Colonic mucosa (tissue), 4 donors: ENCODE data around the gene PYGO2. TPM values are rescaled to one million over a fixed set of nuclear protein-coding genes. Genes with fewer than 3 reads are reported as not detected.

Experiments
- DNase-seq: peaks from one replicate; pipeline ENCODE4 v3.0.0-alpha.2; 2020
- H3K27ac ChIP-seq: fragments of 200-600 bp; one replicate; pipeline ENCODE4 v1.8.0; 2021
- H3K27me3 ChIP-seq: fragments of 200-600 bp; one replicate; pipeline ENCODE4 v1.8.0; 2021
- H3K36me3 ChIP-seq: fragments of 200-600 bp; one replicate; pipeline ENCODE4 v1.8.0; 2021
- H3K4me1 ChIP-seq: fragments of 200-600 bp; one replicate; pipeline ENCODE4 v1.8.0; 2021; ENCODE audit warnings: mild to moderate bottlenecking
- H3K4me3 ChIP-seq: fragments of 200-600 bp; one replicate; pipeline ENCODE4 v1.8.0; 2021
- H3K9ac ChIP-seq, 2 donors: one replicate each; pipeline ENCODE4 v1.7.0; 2013; ENCODE audit warnings: control low read depth in 2 of 2, low read depth in 2 of 2, low read length in 2 of 2
- H3K9me3 ChIP-seq: fragments of 200-600 bp; one replicate; pipeline ENCODE4 v1.8.0; 2021
- intact Hi-C: fragments of 100-400 bp; cut with DNase I; formaldehyde crosslinking; loops from one replicate; pipeline ENCODE4 v1.14.1; 2022
- total RNA-seq, 2 donors: library from RNA; stranded (reverse); fragmentation: NEBNext Ultra II Directional in 1 of 2; extraction: Animal tissue kit (Norgen Biotek cat#: 25700) in 1 of 2; gene quantifications; one replicate each; pipeline ENCODE4 v1.2.1, GENCODE V29; 2021
- TF ChIP-seq, protein P1 (sequence below): fragments of 200-600 bp; IDR thresholded peaks from one replicate; pipeline ENCODE4 v1.8.0; 2022; ENCODE audit warnings: antibody characterized with exemption, mild to moderate bottlenecking
- donor health status: healthy.
- donor health status: DM: no; HTN: no; CAD: no.
- donor health status: DM: no; HTN: no; CAD: no.

Gene PYGO2
- total RNA-seq, 2 donors from 2014 or later = 25.8 to 33.8 TPM

DNA sequence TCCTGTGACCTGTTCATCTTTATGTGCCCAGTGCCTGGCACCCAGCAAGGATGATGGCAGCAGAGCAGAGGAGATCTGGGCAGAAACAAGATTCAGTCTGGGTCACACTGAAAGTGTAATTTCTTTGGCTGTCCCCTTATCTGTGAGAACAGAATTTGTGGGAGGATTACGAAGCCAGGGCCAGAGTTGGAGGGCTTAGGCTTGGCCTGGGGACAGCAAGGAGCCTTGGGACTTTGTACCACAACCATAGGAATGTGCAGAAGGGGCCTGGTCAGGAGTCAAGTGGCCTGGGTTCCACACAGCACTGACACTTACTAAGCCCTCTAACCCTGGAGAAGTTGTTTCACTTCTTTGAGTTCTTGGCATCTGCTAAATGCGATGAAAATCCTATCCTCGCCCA is 37.9 kb downstream of the PYGO2 start:
- no peaks in the 10 kb centered on the region for H3K9me3 ChIP-seq
- no peaks in the 10 kb centered on the region for H3K4me1 ChIP-seq
- DNase-seq = no peak
- H3K36me3 ChIP-seq = peaks cover 8% of the 10 kb centered on the region
- H3K4me3 ChIP-seq = no peak overlapping the region
- intact Hi-C loops = no loop called here
- no peaks in the 10 kb centered on the region for H3K27me3 ChIP-seq
- H3K27ac ChIP-seq = no peak overlapping the region
- no peak overlapping the region for H3K9ac ChIP-seq
- TF ChIP-seq, protein P1, sequence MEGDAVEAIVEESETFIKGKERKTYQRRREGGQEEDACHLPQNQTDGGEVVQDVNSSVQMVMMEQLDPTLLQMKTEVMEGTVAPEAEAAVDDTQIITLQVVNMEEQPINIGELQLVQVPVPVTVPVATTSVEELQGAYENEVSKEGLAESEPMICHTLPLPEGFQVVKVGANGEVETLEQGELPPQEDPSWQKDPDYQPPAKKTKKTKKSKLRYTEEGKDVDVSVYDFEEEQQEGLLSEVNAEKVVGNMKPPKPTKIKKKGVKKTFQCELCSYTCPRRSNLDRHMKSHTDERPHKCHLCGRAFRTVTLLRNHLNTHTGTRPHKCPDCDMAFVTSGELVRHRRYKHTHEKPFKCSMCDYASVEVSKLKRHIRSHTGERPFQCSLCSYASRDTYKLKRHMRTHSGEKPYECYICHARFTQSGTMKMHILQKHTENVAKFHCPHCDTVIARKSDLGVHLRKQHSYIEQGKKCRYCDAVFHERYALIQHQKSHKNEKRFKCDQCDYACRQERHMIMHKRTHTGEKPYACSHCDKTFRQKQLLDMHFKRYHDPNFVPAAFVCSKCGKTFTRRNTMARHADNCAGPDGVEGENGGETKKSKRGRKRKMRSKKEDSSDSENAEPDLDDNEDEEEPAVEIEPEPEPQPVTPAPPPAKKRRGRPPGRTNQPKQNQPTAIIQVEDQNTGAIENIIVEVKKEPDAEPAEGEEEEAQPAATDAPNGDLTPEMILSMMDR = no peak

DNA sequence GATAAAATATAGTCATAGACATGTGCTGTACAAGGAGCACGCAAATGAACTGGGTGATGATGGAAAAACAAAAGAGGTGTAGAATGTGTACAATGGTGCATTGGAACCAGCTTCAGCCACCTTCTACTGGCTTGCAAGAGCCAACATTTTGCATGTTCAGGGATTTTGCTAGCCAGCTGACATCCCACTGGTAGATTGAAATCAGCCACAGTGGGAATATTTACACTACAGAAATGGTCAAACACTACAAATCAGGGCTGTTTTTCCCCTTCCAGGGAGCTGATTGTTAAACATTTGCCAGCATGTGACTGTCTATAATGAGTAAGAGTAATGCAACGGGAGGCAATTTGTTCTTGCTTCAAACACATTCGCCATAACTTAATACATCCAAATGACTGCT is 48.3 kb downstream of the PYGO2 start:
- Histone ChIP-seq H3K9me3 (no peaks in the 10 kb centered on the region), H3K9ac (no peak overlapping the region), H3K4me3 (no peak overlapping the region), H3K36me3 (no peaks in the 10 kb centered on the region), H3K27ac (no peak overlapping the region), H3K4me1 (no peaks in the 10 kb centered on the region), H3K27me3 (no peaks in the 10 kb centered on the region)
- intact Hi-C loops = no loop called here
- DNase-seq = no peak
- TF ChIP-seq, protein P1 = no peak

DNA sequence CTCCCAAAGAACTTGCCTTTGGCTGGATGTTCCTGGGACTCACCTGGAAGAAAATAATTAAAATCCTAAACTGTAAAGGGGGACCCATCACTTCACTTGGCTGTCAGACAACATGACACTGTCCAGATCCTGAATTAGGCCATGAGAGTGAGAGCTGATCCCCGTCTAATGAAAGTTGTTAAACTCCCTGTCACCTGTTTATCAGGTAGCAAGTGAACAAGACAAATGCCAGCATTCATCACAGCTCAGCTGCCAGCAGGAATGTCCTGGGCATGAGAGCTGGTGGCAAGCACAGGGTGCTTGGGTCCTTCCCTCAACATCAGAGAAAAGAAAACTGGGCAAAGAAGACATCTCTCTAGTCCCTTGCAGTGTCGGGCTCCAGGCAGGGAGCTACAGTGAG is 48.8 kb downstream of the PYGO2 start:
- Histone ChIP-seq H3K4me3 (no peak overlapping the region), H3K27ac (no peak overlapping the region), H3K9ac (no peak overlapping the region), H3K36me3 (no peaks in the 10 kb centered on the region), H3K9me3 (no peaks in the 10 kb centered on the region), H3K27me3 (no peaks in the 10 kb centered on the region), H3K4me1 (no peaks in the 10 kb centered on the region)
- intact Hi-C loops = no loop called here
- no peak for DNase-seq
- TF ChIP-seq, protein P1 = no peak

DNA sequence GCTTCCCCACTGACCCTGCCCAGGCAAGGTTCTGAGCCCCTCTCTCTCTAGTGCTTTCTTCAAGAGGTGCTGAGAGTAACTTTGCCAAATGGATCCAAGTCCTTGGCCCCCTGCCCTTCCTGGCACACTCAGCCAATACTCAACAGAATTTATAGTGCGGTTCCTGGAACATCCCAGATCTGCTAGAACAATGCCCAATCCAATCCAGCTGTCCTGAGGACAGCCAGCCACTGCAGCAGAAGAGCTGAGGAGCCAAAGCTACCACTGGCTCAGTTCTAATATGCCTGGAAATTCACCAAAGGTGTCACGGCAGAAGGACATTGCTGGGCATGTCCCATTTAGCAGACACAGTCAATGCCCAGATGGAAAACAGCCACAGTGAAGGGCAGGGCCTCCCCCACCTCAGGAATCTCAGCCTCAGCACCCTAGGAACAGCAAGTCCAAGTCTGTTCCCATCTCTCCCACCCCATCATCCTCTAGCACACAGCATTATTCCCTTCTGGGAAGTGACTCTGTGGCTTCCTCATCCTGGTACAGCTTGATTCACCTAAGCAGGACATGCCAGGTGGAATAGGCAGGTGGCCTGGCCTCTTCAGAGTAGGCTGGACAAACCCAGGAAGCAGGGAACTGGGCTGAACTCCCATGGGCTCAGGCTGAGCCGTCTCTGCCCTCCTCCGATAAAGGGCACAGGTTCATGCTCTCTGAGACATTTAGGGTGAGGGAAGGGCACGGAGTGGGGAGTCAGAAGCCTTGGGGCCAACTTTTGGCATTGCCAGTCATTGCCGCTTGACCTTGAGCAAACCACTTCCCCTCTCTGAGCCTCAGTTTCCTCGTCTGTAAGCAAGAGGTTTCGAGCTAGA is 49.7 kb downstream of the PYGO2 start:
- intact Hi-C loops = no loop called here
- no peaks in the 10 kb centered on the region for H3K36me3 ChIP-seq
- TF ChIP-seq, protein P1 = no peak
- H3K9me3 ChIP-seq = no peaks in the 10 kb centered on the region
- H3K9ac ChIP-seq = no peak overlapping the region
- H3K4me3 ChIP-seq = no peak overlapping the region
- no peaks in the 10 kb centered on the region for H3K27me3 ChIP-seq
- DNase-seq = no peak
- no peak overlapping the region for H3K27ac ChIP-seq
- no peaks in the 10 kb centered on the region for H3K4me1 ChIP-seq

DNA sequence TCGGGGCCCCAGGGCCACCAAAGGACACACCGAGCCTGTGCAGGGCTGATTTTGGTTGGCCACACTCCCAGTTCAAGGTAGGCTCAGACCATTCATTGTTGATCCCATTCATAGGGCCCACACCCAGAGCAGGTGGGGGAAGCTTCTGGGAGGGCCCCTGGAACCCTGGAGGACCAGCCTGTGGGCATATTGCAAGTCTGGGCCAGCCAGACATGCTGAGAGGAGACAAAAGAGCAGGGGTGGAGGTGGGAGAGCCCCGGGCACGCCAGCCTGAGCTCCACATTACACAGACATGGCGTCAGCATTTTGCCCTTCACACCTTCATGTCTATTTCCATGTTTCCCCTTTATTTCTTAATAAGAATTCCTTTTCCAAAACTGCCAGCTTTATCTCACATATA is 50.7 kb downstream of the PYGO2 start:
- H3K9ac ChIP-seq = no peak overlapping the region
- no peaks in the 10 kb centered on the region for H3K27me3 ChIP-seq
- no peak for DNase-seq
- TF ChIP-seq, protein P1 = no peak
- intact Hi-C loops = no loop called here
- no peaks in the 10 kb centered on the region for H3K9me3 ChIP-seq
- no peaks in the 10 kb centered on the region for H3K4me1 ChIP-seq
- H3K4me3 ChIP-seq = no peak overlapping the region
- H3K36me3 ChIP-seq = no peaks in the 10 kb centered on the region
- no peak overlapping the region for H3K27ac ChIP-seq
